Panc1 (cell line): ENCODE measurements around the gene CYTH4. TPM values are rescaled to one million over a fixed set of nuclear protein-coding genes. Genes with fewer than 3 reads are reported as not detected.
"Not testable (repeated sequence)": the region's sequence is repeated elsewhere in the genome, so short reads cannot be mapped to it uniquely, and the experiment has no call there.

Experiments used
- ATAC-seq: fragments of 200-7000 bp; cut with Tn5 transposase; 2 replicates; pipeline ENCODE4 v1.9.1; 2020; ENCODE audit warnings: mild to moderate bottlenecking, moderate library complexity
- BruUV-seq: library from RNA; stranded (reverse); fragments of 400-500 nt; replicated peaks from 2 replicates; lab custom pipeline; 2021; lab: Mats Ljungman, UMichigan
- CTCF ChIA-PET: fragments of 300-600 bp; sonication (Branson Sonifier 250); formaldehyde crosslinking; loops from one replicate; lab custom pipeline; 2022; ENCODE audit warnings: antibody characterized with exemption; lab: Charles Lee
- POLR2A ChIA-PET: fragments of 300-600 bp; sonication (Branson Sonifier 250); formaldehyde crosslinking; loops from one replicate; lab custom pipeline; 2022; ENCODE audit warnings: antibody characterized with exemption; lab: Charles Lee
- DNase-seq: peaks from one replicate; pipeline ENCODE4 v3.0.0-alpha.2; 2010; ENCODE audit warnings: low read depth, low spot score
- H3K27ac ChIP-seq: 2 replicates; pipeline ENCODE4 v1.5.1; 2011; ENCODE audit warnings: mild to moderate bottlenecking, low read length, inconsistent platforms
- H3K27me3 ChIP-seq: fragments of 200-500 bp; sonication (Bioruptor generic); 2 replicates; pipeline ENCODE4 v1.6.0; 2014; ENCODE audit warnings: low read length, inconsistent platforms; ENCODE audit not compliant: control insufficient read depth, insufficient read depth
- H3K36me3 ChIP-seq: fragments of 200-500 bp; sonication (Bioruptor generic); 2 replicates; pipeline ENCODE4 v1.5.1; 2014; ENCODE audit warnings: inconsistent platforms, mild to moderate bottlenecking, low read length, moderate library complexity; ENCODE audit not compliant: control insufficient read depth, insufficient read depth
- H3K4me1 ChIP-seq: 2 replicates; pipeline ENCODE4 v1.5.1; 2011; ENCODE audit warnings: inconsistent platforms, mild to moderate bottlenecking, low read length, moderate library complexity; ENCODE audit not compliant: control insufficient read depth, insufficient read depth
- H3K4me3 ChIP-seq, 2 experiments: 2 replicates each; pipeline ENCODE4 v1.5.1; 2011 to 2012; ENCODE audit warnings: low read depth in 2 of 2, low read length in 2 of 2, mild to moderate bottlenecking in 2 of 2, inconsistent platforms in 1 of 2, moderate library complexity in 1 of 2
- H3K9me3 ChIP-seq: fragments of 200-500 bp; sonication (Bioruptor generic); 2 replicates; pipeline ENCODE4 v1.5.1; 2014; ENCODE audit warnings: low read depth, mild to moderate bottlenecking, inconsistent platforms, low read length, moderate library complexity; ENCODE audit not compliant: control insufficient read depth, insufficient read depth
- CTCF ChIP-seq: fragments of 450-650 bp; IDR thresholded peaks from 2 replicates; pipeline ENCODE4 v1.5.1; 2017; ENCODE audit warnings: mild to moderate bottlenecking
- POLR2AphosphoS5 ChIP-seq: IDR thresholded peaks from 2 replicates; pipeline ENCODE4 v1.6.1; 2012; ENCODE audit warnings: mild to moderate bottlenecking, low read depth, low read length, moderate library complexity
- REST ChIP-seq, 2 experiments: IDR thresholded peaks; 2 replicates each; pipeline ENCODE4 v1.6.1; 2011 to 2012; ENCODE audit warnings: low read depth in 2 of 2, control low read depth in 1 of 2, low read length in 1 of 2, mild to moderate bottlenecking in 1 of 2, moderate library complexity in 1 of 2; ENCODE audit not compliant: insufficient read depth in 1 of 2
- SIN3A ChIP-seq: IDR thresholded peaks from 2 replicates; pipeline ENCODE4 v1.6.1; 2012; ENCODE audit warnings: low read depth, mild to moderate bottlenecking, low read length, moderate library complexity, borderline replicate concordance; ENCODE audit not compliant: insufficient read depth
- TCF7L2 ChIP-seq: IDR thresholded peaks from 2 replicates; pipeline ENCODE4 v1.6.1; 2011; ENCODE audit warnings: mild to moderate bottlenecking, low read depth, low read length, inconsistent platforms
- in situ Hi-C: cut with HindIII; loops from 2 replicates; pipeline ENCODE4 v1.10.0; 2016; ENCODE audit warnings: low sequenced_read_pairs, low pct_unique_long_range_greater_than_20kb
- intact Hi-C: fragments of 100-400 bp; cut with micrococcal nuclease; formaldehyde crosslinking; loops from one replicate; pipeline ENCODE4 v1.10.0; 2022; ENCODE audit not compliant: unreplicated experiment
- total RNA-seq: library from RNA; stranded (reverse); gene quantifications from one replicate; pipeline ENCODE4 v1.2.1, GENCODE V29; 2021; ENCODE audit not compliant: unreplicated experiment

CYTH4 gene
- total RNA-seq, 1 experiment from 2014 or later = 1.3 TPM

- Histone ChIP-seq H3K36me3 (no peaks in the 10 kb centered on the region), H3K4me3 (no peak overlapping the region), H3K9me3 (no peaks in the 10 kb centered on the region), H3K27me3 (no peaks in the 10 kb centered on the region), H3K4me1 (peaks cover 5% of the 10 kb centered on the region; the same call in 1 of the 2 replicates), H3K27ac (no peak overlapping the region)
- ATAC-seq = no peak
- BruUV-seq = no TSS peak
- no peak for DNase-seq
- POLR2A ChIA-PET = no interaction called here
- TF ChIP-seq SIN3A (no peak), TCF7L2 (no peak), REST (IDR thresholded peaks at IDR 0.05; ENCODE audit: insufficient read depth in 1 of 2, low read depth in 2 of 2, low read length in 1 of 2) (no peak), POLR2AphosphoS5 (no peak), CTCF (no peak)
- in situ Hi-C loops (no loop called here), intact Hi-C loops (no loop called here)
- CTCF ChIA-PET = no interaction called here
Measured at GRCh38 chr22:37249986-37250385, 32.3 kb upstream of the CYTH4 start.

GRCh38 chr22:37251836-37252235, 30.5 kb upstream of the CYTH4 start:
- H3K36me3 ChIP-seq, H3K4me3 ChIP-seq, BruUV-seq, H3K27me3 ChIP-seq, DNase-seq, intact Hi-C loops, H3K9me3 ChIP-seq, ATAC-seq, H3K4me1 ChIP-seq, CTCF ChIA-PET, in situ Hi-C loops, H3K27ac ChIP-seq: not testable (repeated sequence)
- POLR2A ChIA-PET = interaction anchor here (0.7 kb wide), 1 partner anchor 12 kb away, joined by 7 read pairs; no protein-coding TSS in a partner anchor

GRCh38 chr22:37253126-37253660, 29.1 kb upstream of the CYTH4 start:
- Histone ChIP-seq H3K27me3 (no peaks in the 10 kb centered on the region), H3K36me3 (no peaks in the 10 kb centered on the region), H3K4me1 (peaks cover 5% of the 10 kb centered on the region; the same call in 1 of the 2 replicates), H3K4me3 (no peak overlapping the region), H3K9me3 (no peaks in the 10 kb centered on the region), H3K27ac (no peak overlapping the region)
- TF ChIP-seq POLR2AphosphoS5 (no peak), SIN3A (no peak), TCF7L2 (no peak), REST (IDR thresholded peaks at IDR 0.05; ENCODE audit: insufficient read depth in 1 of 2, low read depth in 2 of 2, low read length in 1 of 2) (no peak), CTCF (no peak)
- ChIA-PET POLR2A (no interaction called here), CTCF (interaction anchor here (0.7 to 0.8 kb wide), 2 partner anchors 16 to 516 kb away, joined by 3 read pairs; no protein-coding TSS in a partner anchor)
- ATAC-seq (no peak), DNase-seq (no peak)
- BruUV-seq = no TSS peak
- in situ Hi-C loops = no loop called here
- intact Hi-C loops = no loop called here
